Endothelial cell (in vitro differentiated cells): ENCODE measurements around the gene BMS1. TPM values are rescaled to one million over a fixed set of nuclear protein-coding genes. Genes with fewer than 3 reads are reported as not detected.
"Not testable (repeated sequence)": the region's sequence is repeated elsewhere in the genome, so short reads cannot be mapped to it uniquely, and the experiment has no call there.

Experiments
- DNase-seq: peaks from one replicate; pipeline ENCODE4 v3.0.0; 2021; ENCODE audit warnings: low spot score
- H3K27ac Mint-ChIP-seq: one replicate; pipeline ENCODE4 v1.8.0; 2021; ENCODE audit warnings: mixed read lengths, inconsistent platforms; ENCODE audit not compliant: unreplicated experiment
- H3K27me3 Mint-ChIP-seq: one replicate; pipeline ENCODE4 v1.8.0; 2021; ENCODE audit warnings: mild to moderate bottlenecking, moderate library complexity, mixed read lengths, inconsistent platforms; ENCODE audit not compliant: unreplicated experiment
- H3K36me3 Mint-ChIP-seq: one replicate; pipeline ENCODE4 v1.8.0; 2021; ENCODE audit warnings: mild to moderate bottlenecking, low read depth, mixed read lengths, inconsistent platforms; ENCODE audit not compliant: unreplicated experiment
- H3K4me1 Mint-ChIP-seq: one replicate; pipeline ENCODE4 v1.8.0; 2021; ENCODE audit warnings: mild to moderate bottlenecking, mixed read lengths, inconsistent platforms; ENCODE audit not compliant: unreplicated experiment
- H3K4me3 Mint-ChIP-seq: one replicate; pipeline ENCODE4 v1.8.0; 2021; ENCODE audit warnings: mild to moderate bottlenecking, mixed read lengths, inconsistent platforms; ENCODE audit not compliant: unreplicated experiment
- H3K9me3 Mint-ChIP-seq: one replicate; pipeline ENCODE4 v1.8.0; 2021; ENCODE audit warnings: mixed read lengths, inconsistent platforms; ENCODE audit not compliant: unreplicated experiment
- total RNA-seq: library from RNA; stranded (reverse); fragmentation: NEBNext Ultra II Directional; extraction: Animal tissue kit (Norgen Biotek cat#: 25700); gene quantifications from one replicate; pipeline ENCODE4 v1.2.1, GENCODE V29; 2021; ENCODE audit not compliant: unreplicated experiment
- TF ChIP-seq, protein P1 (sequence below): fragments of 200-600 bp; sonication (generic); IDR thresholded peaks from one replicate; pipeline ENCODE4 v1.5.0; 2021; ENCODE audit warnings: antibody characterized with exemption; ENCODE audit not compliant: unreplicated experiment

Gene BMS1
- total RNA-seq, 1 donor from 2014 or later = 22.4 TPM

DNA sequence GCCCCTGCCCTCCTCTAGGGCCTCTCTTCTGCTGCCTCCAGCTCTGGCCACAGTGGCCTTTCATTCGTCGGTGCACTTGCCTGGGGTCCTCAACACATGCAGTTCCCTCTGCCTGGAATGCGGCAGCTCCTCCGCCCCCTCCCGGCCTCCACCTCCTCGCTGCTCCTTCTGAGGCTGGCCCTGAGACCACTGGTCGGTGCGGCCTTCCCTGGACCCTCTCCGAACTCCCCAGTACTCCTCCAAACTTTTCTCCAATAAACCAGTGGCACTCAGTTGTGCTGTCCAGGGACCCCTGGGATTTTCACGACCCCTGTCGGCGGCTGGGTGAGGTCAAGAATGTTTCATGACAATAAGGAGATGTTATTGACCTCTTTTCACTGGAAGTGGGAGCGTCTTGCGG lies 53.5 kb downstream of the BMS1 start:
- DNase-seq = peak; percentile 10
- TF ChIP-seq, protein P1, sequence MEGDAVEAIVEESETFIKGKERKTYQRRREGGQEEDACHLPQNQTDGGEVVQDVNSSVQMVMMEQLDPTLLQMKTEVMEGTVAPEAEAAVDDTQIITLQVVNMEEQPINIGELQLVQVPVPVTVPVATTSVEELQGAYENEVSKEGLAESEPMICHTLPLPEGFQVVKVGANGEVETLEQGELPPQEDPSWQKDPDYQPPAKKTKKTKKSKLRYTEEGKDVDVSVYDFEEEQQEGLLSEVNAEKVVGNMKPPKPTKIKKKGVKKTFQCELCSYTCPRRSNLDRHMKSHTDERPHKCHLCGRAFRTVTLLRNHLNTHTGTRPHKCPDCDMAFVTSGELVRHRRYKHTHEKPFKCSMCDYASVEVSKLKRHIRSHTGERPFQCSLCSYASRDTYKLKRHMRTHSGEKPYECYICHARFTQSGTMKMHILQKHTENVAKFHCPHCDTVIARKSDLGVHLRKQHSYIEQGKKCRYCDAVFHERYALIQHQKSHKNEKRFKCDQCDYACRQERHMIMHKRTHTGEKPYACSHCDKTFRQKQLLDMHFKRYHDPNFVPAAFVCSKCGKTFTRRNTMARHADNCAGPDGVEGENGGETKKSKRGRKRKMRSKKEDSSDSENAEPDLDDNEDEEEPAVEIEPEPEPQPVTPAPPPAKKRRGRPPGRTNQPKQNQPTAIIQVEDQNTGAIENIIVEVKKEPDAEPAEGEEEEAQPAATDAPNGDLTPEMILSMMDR = no peak
- Mint-ChIP-seq H3K4me3 (no peak overlapping the region), H3K4me1 (peaks cover 2% of the 10 kb centered on the region), H3K9me3 (no peaks in the 10 kb centered on the region), H3K27ac (no peak overlapping the region), H3K27me3 (peaks cover 5% of the 10 kb centered on the region), H3K36me3 (peaks cover 5% of the 10 kb centered on the region)

DNA sequence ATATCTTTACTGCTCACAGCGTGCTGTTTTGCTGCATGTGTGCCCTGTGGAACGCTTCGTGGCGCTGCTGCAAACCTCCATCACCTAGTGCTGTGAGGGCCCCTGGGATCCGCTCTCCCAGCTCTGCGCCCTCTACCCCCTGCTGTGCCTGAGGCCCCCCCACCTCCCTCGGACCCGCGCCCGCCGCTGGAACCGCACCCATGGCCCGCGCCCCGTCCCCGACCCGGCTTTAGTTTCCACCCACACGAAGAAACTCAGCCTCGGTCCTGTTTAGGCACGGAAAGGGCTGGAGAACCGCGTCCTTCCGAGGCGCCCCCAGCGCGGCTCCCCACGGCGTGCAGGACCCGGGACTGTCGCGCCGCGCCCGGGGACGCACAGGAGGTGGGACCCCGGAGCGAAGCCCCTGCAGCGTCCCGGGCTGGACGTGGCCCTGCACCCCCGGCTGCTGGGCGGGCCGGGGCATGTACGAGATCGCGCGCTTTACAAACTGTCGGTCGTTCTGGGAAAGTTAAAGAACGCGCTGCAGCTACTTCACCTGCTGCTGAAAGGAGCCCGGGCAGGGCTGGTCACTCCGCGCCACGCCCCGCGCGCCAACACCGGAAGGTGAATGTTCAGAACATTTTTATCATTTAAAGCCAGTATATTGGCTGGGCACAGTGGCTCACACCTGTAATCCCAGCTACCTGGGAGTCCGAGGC lies 54.3 kb downstream of the BMS1 start:
- Mint-ChIP-seq H3K4me1 (peaks cover 2% of the 10 kb centered on the region), H3K36me3 (no peaks in the 10 kb centered on the region), H3K9me3 (no peaks in the 10 kb centered on the region), H3K27me3 (peaks cover 5% of the 10 kb centered on the region), H3K4me3 (peak overlapping the region; percentile 29), H3K27ac (no peak overlapping the region)
- TF ChIP-seq, protein P1 = no peak
- DNase-seq = no peak

DNA sequence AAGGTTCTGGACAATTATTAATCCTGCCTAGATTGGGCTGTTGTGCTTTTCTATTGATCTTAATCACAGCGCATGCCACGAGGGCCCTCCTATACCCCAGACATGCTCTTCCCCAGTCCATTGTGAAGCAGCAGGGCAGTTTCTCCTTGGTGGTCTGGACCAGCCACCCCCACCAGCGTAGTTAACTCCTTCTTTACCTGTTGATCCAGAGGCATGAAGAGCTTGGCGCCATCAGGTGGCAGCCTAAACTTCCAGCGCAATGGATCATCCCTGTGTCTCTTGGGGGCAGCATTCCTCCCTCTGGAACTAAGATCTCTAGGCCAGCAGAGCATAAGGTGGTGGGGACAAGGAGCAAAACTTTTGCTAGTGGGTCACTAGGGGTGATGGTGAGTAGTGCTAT lies 62.2 kb downstream of the BMS1 start:
- not testable (repeated sequence) for DNase-seq, H3K9me3 Mint-ChIP-seq, H3K4me3 Mint-ChIP-seq, H3K4me1 Mint-ChIP-seq, H3K36me3 Mint-ChIP-seq, H3K27ac Mint-ChIP-seq
- peaks cover 13% of the 10 kb centered on the region for H3K27me3 Mint-ChIP-seq

DNA sequence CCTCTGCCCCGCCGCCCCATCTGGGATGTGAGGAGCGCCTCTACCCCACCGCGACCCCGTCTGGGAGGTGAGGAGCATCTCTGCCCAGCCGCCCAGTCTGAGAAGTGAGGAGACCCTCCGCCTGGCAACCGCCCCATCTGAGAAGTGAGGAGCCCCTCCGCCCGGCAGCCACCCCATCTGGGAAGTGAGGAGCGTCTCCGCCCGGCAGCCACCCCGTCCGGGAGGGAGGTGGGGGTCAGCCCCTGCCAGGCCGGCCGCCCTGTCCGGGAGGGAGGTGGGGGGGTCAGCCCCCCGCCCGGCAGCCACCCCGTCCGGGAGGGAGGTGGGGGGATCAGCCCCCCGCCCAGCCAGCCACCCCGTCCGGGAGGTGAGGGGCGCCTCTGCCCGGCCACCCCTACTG lies 64.7 kb downstream of the BMS1 start:
- H3K4me3 Mint-ChIP-seq, H3K9me3 Mint-ChIP-seq, H3K4me1 Mint-ChIP-seq, H3K36me3 Mint-ChIP-seq, DNase-seq, H3K27ac Mint-ChIP-seq: not testable (repeated sequence)
- H3K27me3 Mint-ChIP-seq = peaks cover 13% of the 10 kb centered on the region

DNA sequence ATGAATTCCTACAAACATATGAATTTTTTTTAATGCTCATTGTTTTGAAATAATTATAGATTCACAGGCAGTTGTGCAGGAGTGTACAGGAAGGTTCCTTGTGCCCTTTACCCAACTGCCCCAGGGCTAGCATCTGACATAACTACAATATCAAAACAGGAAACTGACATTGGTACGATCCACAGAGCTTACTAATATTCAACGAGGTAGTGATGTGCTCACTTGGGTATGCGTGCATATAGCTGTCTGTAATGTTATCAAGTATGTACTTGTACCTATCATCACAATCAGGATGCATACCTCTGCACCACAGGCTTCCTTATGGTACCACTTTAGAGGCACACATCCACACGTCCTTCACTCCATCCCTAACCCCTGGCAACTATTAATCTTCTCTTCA lies 68.3 kb downstream of the BMS1 start:
- Mint-ChIP-seq H3K4me1 (no peaks in the 10 kb centered on the region), H3K27me3 (peaks cover 2% of the 10 kb centered on the region), H3K4me3 (no peak overlapping the region), H3K27ac (no peak overlapping the region), H3K36me3 (peaks cover 4% of the 10 kb centered on the region), H3K9me3 (no peaks in the 10 kb centered on the region)
- no peak for DNase-seq
- TF ChIP-seq, protein P1 = no peak

DNA sequence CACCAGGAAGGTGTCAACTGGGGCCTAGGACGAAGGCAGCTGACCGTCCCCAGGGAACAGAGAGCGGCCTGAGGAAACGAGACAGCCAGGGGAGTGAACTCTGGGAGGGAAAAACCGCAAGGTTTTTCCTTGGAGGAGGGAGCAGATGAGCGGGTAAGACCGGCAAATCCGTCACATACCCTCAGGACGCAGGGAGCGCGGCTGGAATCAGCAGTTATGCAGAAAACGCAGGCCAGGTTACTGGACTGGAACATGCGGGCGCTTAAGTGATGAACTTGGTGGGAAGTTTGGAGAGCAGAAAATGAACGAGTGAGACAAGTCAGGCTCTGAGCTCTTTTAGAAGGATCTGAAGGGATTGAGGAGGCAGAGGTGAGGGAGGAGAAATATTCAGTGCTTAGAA lies 76.7 kb downstream of the BMS1 start:
- Mint-ChIP-seq H3K9me3 (no peaks in the 10 kb centered on the region), H3K4me1 (peaks cover under 1% of the 10 kb centered on the region), H3K36me3 (no peaks in the 10 kb centered on the region), H3K4me3 (no peak overlapping the region), H3K27ac (no peak overlapping the region), H3K27me3 (peaks cover 2% of the 10 kb centered on the region)
- TF ChIP-seq, protein P1 = no peak
- no peak for DNase-seq

DNA sequence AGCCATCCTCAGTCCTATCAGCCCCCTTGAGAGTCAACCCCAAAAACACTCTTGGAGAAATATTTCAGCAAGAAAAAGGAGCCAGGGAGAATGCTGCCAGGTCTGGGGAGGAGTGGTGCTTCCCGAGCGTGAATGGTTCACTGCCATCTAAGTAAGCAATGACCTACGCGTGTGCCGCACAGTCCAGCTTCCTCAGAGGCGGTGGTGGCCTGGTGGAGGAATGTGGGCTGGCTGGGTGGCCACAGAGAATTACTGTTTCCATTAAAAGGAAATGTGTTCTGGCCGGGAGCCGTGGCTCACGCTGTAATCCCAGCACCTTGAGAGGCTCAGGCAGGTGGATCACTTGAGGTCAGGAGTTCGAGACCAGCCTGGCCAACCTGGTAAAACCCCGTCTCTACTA lies 77.4 kb downstream of the BMS1 start:
- DNase-seq, H3K4me3 Mint-ChIP-seq, H3K36me3 Mint-ChIP-seq, H3K27me3 Mint-ChIP-seq, H3K4me1 Mint-ChIP-seq, H3K27ac Mint-ChIP-seq, H3K9me3 Mint-ChIP-seq: not testable (repeated sequence)

DNA sequence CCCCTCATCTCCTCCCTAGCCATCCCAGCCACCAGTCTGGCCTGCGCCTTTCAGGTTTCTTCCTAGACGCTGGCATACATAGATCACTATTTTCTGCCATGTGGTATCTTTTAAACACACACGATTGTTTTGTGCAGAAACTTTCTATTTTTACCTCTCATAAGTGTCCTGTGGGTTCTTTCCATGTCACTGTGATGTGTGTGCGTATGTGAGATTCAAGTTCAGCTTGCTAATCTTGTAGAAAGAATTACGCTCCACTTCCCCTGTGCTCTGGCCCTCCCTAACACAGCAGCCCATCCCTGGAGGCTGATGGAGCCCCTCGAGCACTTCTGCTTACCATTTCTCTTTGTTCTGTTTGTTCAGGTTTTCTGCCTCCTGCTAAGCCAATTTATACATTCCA lies 80.2 kb downstream of the BMS1 start:
- not testable (repeated sequence) for DNase-seq, H3K9me3 Mint-ChIP-seq, H3K36me3 Mint-ChIP-seq, H3K4me1 Mint-ChIP-seq, H3K27ac Mint-ChIP-seq, H3K4me3 Mint-ChIP-seq
- H3K27me3 Mint-ChIP-seq = peaks cover 12% of the 10 kb centered on the region
